Measurements from ENCODE around the gene GDI1.

- TF ChIP-seq CTCF (IDR thresholded peaks at IDR 0.05) = no peak
- no peak for TF ChIP-seq POLR2A (IDR thresholded peaks at IDR 0.05)
These were observed 17.1 kb upstream of the GDI1 start for GRCh38 chrX:154419688-154420401.

Data from body of pancreas (tissue), 4 donors.